UCSD-AML1 (cell line): Measurements from ENCODE around the gene ANKRD11.

Experiments
- DNase-seq: peaks from one replicate; lab custom pipeline; 2025; ENCODE audit not compliant: unreplicated experiment; lab: John Stamatoyannopoulos, UW

Gene ANKRD11

GRCh38 chr16:89289428-89290395 is 200.6 kb downstream of the ANKRD11 start:
- DNase-seq, result peak; percentile 68

DNA sequence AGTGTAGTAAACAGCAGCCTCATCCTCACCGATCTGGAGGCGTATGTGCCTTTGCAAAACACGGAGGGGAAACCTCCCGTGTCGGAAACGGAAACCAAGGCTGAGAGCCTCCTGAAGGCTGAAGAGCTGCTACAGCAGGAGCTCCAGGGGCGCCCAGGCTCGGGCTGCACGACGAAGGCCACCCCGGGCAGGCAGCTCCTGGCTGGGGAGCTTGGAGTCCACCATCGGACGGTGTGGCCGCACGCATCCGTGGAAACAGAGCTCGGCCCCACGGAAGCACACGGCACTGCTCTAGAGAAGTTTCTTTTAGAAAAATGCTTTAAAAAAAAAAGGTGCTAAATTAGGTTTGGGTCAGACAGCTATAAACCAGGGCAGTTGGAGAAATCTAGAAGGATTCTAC is 201.4 kb downstream of the ANKRD11 start:
- DNase-seq, result no peak

- DNase-seq, result no peak
Measured at GRCh38 chr16:89288577-89288844, 201.8 kb downstream of the ANKRD11 start.

DNA sequence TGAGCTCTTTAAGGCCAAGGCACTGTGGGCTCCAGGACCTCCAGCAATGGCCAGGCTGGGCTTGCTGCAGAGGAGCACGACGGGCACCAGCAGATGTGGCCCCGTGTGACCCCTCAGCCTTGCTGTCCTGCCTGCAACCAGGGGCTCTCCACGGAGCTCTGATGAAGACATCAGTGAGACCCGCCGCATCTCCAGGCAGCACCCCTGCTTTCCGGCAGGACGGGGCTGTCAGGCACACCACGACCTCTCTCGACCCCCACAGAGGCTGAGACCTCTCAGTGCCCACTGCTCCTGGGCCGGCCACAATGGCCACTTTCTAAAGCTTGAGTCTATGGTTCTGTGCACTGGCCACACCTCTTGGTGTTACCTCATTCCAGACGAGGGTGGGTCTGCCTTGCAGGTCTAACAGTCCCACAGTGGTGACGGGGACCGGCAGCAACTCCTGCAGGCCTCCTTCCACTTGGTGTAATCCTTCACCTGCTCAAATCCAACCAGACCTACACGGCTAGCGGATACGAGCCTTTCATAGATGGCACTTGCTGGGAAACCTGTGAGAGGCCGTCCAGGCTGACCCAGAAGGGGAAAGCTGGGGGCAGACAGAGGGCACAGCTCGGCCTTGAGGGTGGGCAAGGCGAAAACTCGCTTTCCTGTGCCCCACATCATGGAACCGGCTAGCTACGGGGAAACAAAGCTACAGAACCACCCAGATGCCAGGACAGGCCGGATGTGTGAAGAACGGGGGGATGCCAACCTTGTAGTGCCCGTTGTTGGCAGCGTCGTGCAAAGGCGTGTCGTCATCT is 202.4 kb downstream of the ANKRD11 start:
- no peak for DNase-seq

DNA sequence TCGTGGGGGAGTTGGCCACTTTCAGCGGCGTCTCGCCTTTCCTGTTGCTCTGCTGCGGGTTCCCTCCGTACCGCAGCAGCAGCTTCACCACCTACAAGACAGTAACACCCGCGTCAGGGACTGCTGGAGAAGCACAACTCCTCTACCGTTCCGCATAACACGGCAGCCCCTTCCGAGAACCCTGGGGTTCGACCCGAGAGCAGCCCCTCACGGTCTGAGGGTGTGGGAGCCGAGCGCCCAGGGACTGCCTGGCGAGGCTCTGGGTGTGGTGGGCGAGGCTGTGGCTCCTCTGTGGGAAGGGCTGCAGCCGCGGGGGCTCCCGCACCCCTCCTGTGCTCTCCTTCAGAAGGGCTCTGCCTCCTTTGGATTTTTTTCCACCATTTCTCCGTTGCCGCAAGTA is 204.3 kb downstream of the ANKRD11 start:
- no peak for DNase-seq

- no peak for DNase-seq
Measured at GRCh38 chr16:89285381-89285780, 205.0 kb downstream of the ANKRD11 start.

GRCh38 chr16:89283449-89283848 is 206.9 kb downstream of the ANKRD11 start:
- no peak for DNase-seq

GRCh38 chr16:89282523-89282922 is 207.8 kb downstream of the ANKRD11 start:
- DNase-seq, result no peak

DNA sequence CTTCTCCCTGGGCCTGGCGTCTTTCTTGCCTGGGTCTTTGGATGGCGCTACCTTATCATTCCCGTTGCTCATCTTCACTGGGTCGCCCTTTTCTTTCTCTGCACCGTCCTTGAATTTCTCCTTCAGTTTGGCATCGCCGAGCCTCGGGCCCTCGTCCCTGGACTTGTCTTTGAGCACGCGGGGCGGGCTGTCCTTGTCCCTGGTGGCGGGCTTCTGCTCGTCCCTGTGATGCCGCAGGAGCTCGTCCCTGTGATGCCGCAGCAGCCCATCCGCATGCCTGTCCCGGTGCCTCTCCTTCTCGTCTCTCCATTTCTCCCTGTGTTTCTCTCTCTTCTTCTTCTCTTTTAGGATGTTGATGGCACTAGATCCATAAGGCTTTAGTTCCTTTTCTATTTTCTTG is 208.5 kb downstream of the ANKRD11 start:
- DNase-seq, result no peak

DNA sequence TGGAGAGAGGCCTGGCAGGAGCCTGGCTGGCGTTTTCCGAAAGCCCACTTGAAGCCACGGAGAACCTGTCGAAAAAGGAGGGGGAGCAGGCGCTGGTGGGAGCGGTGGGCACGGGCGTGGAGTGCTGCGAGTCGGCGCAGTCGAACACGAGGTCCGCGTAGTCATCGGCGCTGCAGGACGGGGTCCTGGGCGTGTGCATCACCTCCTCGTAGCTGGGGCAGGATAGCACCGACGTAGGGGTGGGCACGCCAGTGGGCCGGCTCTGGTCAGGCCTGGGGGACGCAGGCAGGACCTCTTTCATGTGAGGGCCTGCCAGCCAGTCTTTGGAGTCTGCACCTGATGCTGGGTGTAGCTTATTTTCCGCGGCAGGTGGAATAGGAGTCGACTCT is 209.2 kb downstream of the ANKRD11 start:
- DNase-seq, result no peak

DNA sequence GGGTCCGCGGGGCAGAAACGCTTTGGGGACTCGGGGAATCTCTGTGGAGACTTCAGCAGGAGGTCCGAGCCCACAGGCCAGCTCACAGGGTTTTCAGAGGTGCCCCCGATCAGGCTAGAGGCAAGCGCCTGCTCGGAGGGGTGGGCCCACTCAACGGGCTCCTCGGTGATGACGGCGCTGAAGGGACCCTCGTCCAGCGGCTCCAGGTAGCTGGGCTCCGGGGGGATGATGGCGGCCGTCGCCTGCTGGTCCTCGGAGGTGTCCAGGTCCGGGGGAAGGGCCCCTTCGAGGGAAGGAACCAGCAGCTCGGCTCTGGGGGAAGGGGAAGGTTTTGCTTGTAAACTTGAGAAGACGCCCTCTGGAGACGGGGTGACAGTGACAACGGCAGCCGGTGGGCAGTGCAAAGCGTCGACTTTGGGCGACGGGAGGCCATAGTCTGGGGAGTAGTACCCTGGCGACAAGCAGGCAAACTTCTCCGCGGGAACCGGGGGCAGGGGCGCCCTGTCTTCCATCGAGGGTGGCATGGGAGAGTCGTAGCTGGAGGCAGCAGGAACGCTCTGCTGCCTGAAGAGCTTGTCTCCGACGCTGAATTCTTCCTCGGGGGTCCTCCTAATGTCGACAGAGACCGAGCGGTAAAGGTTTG is 209.7 kb downstream of the ANKRD11 start:
- DNase-seq, result no peak

GRCh38 chr16:89279666-89280481 is 210.5 kb downstream of the ANKRD11 start:
- DNase-seq, result no peak

- no peak for DNase-seq
Measured at GRCh38 chr16:89278441-89279240, 211.7 kb downstream of the ANKRD11 start.

DNA sequence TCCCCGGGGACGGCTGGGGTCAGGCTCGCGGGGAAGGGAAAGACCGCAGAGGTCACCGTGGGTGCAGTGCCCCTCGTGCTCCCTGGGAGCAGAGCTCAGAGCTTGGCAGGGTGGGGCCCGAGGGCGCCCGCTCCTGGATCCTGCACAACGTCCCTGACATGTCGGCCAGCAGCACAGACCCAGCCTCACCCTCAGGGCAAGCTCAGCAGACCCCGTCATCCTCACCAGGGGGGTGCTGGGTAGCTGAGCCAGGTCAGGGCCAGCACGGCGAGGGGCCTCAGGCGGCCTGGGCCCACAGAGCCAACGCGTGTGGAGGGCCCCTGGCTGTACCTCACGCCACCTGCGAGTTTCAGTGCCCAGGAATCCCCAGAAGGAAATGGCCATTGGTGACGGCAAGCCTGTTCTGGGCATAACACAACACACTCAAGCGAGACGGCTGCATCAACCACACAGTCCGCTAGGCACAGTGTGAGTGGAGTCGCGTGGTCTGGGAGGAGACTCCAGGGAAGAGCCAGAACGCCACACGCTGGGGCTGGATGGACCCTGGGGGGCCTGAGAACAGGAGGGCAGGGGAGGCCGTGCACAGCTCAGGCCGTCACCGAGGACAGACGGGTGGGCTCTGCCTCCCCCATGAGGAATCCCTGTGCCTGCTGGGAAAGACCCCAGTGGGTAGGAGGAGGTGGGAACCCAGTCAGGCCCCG is 212.6 kb downstream of the ANKRD11 start:
- DNase-seq, result no peak

DNA sequence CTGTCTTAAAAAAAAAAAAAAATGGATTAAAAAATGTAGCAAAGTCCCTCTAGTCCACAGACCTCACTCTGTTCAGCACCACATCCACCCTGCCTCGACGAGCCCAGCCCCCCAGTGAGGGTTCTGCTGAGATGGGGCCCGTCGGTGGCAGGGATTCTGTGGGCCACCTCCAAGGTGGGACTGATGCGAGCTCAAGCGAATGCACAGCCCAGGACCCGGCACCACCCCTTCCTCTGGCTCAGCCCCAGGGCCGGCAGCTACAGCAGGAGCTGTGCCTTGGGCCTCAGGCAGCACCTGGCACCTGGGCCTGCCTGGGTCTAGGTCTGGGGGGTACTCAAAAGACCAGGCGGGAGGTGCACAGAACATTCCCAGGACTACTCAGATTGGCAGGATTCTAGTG is 213.3 kb downstream of the ANKRD11 start:
- no peak for DNase-seq

- no peak for DNase-seq
Measured at GRCh38 chr16:89275837-89276720, 214.3 kb downstream of the ANKRD11 start.

- no peak for DNase-seq
Measured at GRCh38 chr16:89275284-89275584, 215.1 kb downstream of the ANKRD11 start.

- DNase-seq, result no peak
Measured at GRCh38 chr16:89274561-89275283, 215.6 kb downstream of the ANKRD11 start.
